Transverse colon (tissue), 4 donors: Measurements from ENCODE around the gene KCTD15.

ENCODE experiments used
- CTCF ChIP-seq, 5 experiments: fragments of 200-600 bp in 3 of 5; fragments of 450-650 bp in 2 of 5; sonication (generic) in 3 of 5; IDR thresholded peaks; 1 replicate in 2 of 5; 2 replicates in 3 of 5; pipeline ENCODE4 v1.5.1; 2016 to 2017; ENCODE audit warnings: antibody characterized with exemption in 5 of 5, inconsistent platforms in 3 of 5, mild to moderate bottlenecking in 2 of 5, moderate library complexity in 1 of 5
- EP300 ChIP-seq: sonication (generic); formaldehyde crosslinking; IDR thresholded peaks from one replicate; pipeline ENCODE4 v1.6.1; 2017; ENCODE audit warnings: antibody characterized with exemption, low read depth
- POLR2A ChIP-seq: fragments of 450-650 bp; IDR thresholded peaks from one replicate; pipeline ENCODE4 v1.6.1; 2016; ENCODE audit warnings: antibody characterized with exemption, mild to moderate bottlenecking, moderate library complexity
- POLR2AphosphoS5 ChIP-seq, 3 donors: sonication (generic); formaldehyde crosslinking; IDR thresholded peaks; one replicate each; pipeline ENCODE4 v1.6.1; 2016; ENCODE audit warnings: antibody characterized with exemption in 3 of 3

GRCh38 chr19:33780251-33780650 is 16.4 kb upstream of the KCTD15 start:
- TF ChIP-seq EP300 (no peak), POLR2A (no peak), POLR2AphosphoS5 (IDR thresholded peaks at IDR 0.05) (no peak), CTCF (IDR thresholded peaks at IDR 0.05) (no peak)
